DND-41 (cell line): ENCODE results near the gene AREL1.

Experiments used
- ATAC-seq: fragments of 200-7000 bp; cut with Tn5 transposase; 3 replicates; pipeline ENCODE4 v1.9.1; 2021; ENCODE audit warnings: low read depth; ENCODE audit not compliant: insufficient read depth
- DNase-seq: peaks from one replicate; pipeline ENCODE4 v3.0.0-alpha.2; 2020
- H2AFZ ChIP-seq: 2 replicates; pipeline ENCODE4 v1.6.0; 2012; ENCODE audit warnings: low read depth, low read length
- H3K27ac ChIP-seq: 2 replicates; pipeline ENCODE4 v1.5.1; 2012; ENCODE audit warnings: low read length, inconsistent platforms
- H3K27me3 ChIP-seq: fragments of 200-600 bp; sonication (generic); 2 replicates; pipeline ENCODE4 v1.6.0; 2012; ENCODE audit warnings: low read length, mild to moderate bottlenecking, inconsistent platforms; ENCODE audit not compliant: insufficient read depth, poor library complexity
- H3K36me3 ChIP-seq: 2 replicates; pipeline ENCODE4 v1.5.1; 2012; ENCODE audit warnings: low read length, inconsistent platforms; ENCODE audit not compliant: insufficient read depth
- H3K4me1 ChIP-seq: 2 replicates; pipeline ENCODE4 v1.5.1; 2012; ENCODE audit warnings: mild to moderate bottlenecking, low read length; ENCODE audit not compliant: insufficient read depth
- H3K4me2 ChIP-seq: 2 replicates; pipeline ENCODE4 v1.6.0; 2012; ENCODE audit warnings: mild to moderate bottlenecking, moderate library complexity, low read length, inconsistent platforms; ENCODE audit not compliant: insufficient read depth
- H3K4me3 ChIP-seq, 2 experiments: fragments of 200-600 bp in 1 of 2; shearing (Covaris generic) in 1 of 2; 2 replicates each; pipeline ENCODE4 v1.5.1; 2012 to 2016; ENCODE audit warnings: inconsistent platforms in 2 of 2, low read length in 2 of 2, mild to moderate bottlenecking in 2 of 2, low read depth in 1 of 2, moderate library complexity in 1 of 2
- H3K79me2 ChIP-seq: 2 replicates; pipeline ENCODE4 v1.6.0; 2012; ENCODE audit warnings: low read length, inconsistent platforms; ENCODE audit not compliant: insufficient read depth
- H3K9ac ChIP-seq: 2 replicates; pipeline ENCODE4 v1.6.0; 2012; ENCODE audit warnings: low read depth, mild to moderate bottlenecking, inconsistent platforms, low read length, moderate library complexity
- H3K9me3 ChIP-seq: 2 replicates; pipeline ENCODE4 v1.5.1; 2012; ENCODE audit warnings: low read length, moderate library complexity, mild to moderate bottlenecking, inconsistent platforms; ENCODE audit not compliant: insufficient read depth, severe bottlenecking
- H4K20me1 ChIP-seq: 2 replicates; pipeline ENCODE4 v1.6.0; 2012; ENCODE audit warnings: low read length; ENCODE audit not compliant: insufficient read depth
- EZH2 ChIP-seq: IDR thresholded peaks from 3 replicates; pipeline ENCODE4 v1.6.1; 2012; ENCODE audit warnings: borderline replicate concordance, low read depth, mild to moderate bottlenecking, moderate library complexity, low read length, inconsistent platforms; ENCODE audit not compliant: severe bottlenecking
- TF ChIP-seq, protein P1 (sequence below): IDR thresholded peaks from 2 replicates; pipeline ENCODE4 v1.5.1; 2012; ENCODE audit warnings: borderline replicate concordance, low read length, moderate library complexity, mild to moderate bottlenecking; ENCODE audit not compliant: poor library complexity, severe bottlenecking; ENCODE audit errors: extremely low read depth

Gene AREL1

DNA sequence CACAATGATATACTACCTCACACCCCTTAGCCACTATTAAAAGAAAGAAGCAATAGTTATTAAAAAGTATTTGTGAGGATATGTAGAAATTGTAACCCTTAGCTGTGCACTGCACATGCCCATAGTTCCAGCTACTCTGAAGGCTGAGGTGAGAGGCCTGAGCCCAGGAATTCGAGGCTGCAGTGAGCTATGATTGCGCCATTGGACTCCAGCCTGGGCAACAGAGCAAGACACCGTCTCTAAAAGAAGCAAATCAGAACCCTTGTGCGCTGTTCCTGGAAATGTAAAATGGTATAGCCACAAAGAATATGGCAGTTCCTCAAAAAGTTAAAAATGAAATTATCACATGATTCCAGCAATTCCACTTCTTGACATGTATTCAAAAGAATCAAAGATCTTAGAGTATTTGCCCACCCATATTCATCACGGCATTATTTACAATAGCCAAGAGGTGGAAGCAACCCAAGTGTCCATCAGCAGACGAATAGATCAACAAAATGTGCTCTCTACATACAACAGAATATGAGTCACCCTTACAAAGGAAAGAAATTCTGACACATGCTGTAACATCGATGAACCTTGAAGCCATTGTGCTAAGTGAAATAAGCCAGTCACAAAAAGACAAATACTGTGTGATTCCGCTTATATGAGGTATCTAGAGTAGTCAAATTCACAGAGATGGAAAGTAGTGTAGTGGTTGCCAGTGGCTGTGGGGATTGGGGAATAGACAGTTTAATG is 26.6 kb upstream of the AREL1 start:
- TF ChIP-seq, protein P1, sequence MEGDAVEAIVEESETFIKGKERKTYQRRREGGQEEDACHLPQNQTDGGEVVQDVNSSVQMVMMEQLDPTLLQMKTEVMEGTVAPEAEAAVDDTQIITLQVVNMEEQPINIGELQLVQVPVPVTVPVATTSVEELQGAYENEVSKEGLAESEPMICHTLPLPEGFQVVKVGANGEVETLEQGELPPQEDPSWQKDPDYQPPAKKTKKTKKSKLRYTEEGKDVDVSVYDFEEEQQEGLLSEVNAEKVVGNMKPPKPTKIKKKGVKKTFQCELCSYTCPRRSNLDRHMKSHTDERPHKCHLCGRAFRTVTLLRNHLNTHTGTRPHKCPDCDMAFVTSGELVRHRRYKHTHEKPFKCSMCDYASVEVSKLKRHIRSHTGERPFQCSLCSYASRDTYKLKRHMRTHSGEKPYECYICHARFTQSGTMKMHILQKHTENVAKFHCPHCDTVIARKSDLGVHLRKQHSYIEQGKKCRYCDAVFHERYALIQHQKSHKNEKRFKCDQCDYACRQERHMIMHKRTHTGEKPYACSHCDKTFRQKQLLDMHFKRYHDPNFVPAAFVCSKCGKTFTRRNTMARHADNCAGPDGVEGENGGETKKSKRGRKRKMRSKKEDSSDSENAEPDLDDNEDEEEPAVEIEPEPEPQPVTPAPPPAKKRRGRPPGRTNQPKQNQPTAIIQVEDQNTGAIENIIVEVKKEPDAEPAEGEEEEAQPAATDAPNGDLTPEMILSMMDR, result no peak
- no peak for TF ChIP-seq EZH2
- Histone ChIP-seq H3K27ac (no peak overlapping the region), H3K4me3 (no peak overlapping the region), H3K4me1 (no peaks in the 10 kb centered on the region), H3K27me3 (no peaks in the 10 kb centered on the region), H3K9me3 (no peaks in the 10 kb centered on the region), H2AFZ (no peak overlapping the region), H3K79me2 (no peaks in the 10 kb centered on the region), H3K36me3 (peaks cover 31% of the 10 kb centered on the region), H4K20me1 (no peaks in the 10 kb centered on the region), H3K4me2 (no peak overlapping the region), H3K9ac (no peak overlapping the region)
- DNase-seq, result no peak
- ATAC-seq, result no peak

DNA sequence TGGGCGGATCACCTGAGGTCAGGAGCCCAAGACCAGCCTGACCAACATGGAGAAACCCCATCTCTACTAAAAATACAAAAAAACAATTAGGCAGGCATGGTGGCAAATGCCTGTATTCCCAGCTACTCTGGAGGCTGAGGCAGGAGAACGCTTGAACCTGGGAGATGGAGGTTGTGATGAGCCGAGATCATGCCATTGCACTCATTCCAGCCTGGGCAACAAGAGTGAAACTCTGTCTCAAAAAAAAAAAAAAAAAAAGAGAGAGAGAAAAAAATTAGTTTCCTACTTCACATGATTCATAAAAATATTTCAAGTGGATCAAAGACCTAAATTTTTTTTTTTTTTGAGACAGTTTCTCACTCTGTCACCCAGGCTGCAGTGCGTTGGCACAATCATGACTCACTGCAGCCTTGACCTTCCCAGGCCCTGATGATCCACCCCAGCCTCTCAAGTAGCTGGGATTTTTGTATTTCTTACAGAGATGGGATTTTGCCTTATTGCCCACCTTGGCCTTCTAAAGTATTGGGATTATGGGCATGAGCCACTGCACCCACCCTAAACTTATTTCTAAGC is 25.0 kb upstream of the AREL1 start:
- Histone ChIP-seq H4K20me1 (no peaks in the 10 kb centered on the region), H3K27ac (no peak overlapping the region), H3K27me3 (no peaks in the 10 kb centered on the region), H3K4me3 (no peak overlapping the region), H3K79me2 (no peaks in the 10 kb centered on the region), H3K9me3 (no peaks in the 10 kb centered on the region), H2AFZ (no peak overlapping the region), H3K4me1 (no peaks in the 10 kb centered on the region), H3K4me2 (no peak overlapping the region), H3K36me3 (peaks cover 46% of the 10 kb centered on the region), H3K9ac (no peak overlapping the region)
- DNase-seq (no peak), ATAC-seq (no peak)
- TF ChIP-seq, protein P1, result no peak
- no peak for TF ChIP-seq EZH2

DNA sequence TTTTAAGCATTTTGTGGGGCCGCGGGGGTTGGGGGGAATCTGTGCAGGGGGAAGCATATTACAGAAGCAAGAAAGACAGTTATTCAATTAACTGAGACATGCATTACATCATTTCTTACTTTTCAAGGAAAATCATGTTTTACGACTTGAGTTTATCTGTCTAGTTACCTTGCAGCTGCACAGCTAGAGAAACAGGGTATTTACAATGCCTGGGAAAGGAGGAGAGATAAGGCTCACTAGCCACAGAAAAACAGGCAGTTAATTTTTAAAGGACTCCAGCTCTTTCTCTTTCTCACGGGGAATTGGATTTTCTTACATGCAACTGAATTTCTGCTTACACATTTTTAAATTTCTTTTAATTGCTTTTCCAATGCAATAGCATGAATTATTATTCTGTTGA is 22.2 kb upstream of the AREL1 start:
- H3K27ac ChIP-seq, result no peak overlapping the region
- no peak for TF ChIP-seq EZH2
- TF ChIP-seq, protein P1, result no peak
- no peaks in the 10 kb centered on the region for H3K4me1 ChIP-seq
- no peaks in the 10 kb centered on the region for H4K20me1 ChIP-seq
- no peak overlapping the region for H3K4me3 ChIP-seq
- no peak overlapping the region for H3K4me2 ChIP-seq
- peaks cover 64% of the 10 kb centered on the region for H3K36me3 ChIP-seq
- peaks cover 4% of the 10 kb centered on the region; the same call in 1 of the 2 replicates for H3K79me2 ChIP-seq
- DNase-seq (no peak), ATAC-seq (no peak)
- no peak overlapping the region for H3K9ac ChIP-seq
- H3K27me3 ChIP-seq, result no peaks in the 10 kb centered on the region
- no peak overlapping the region for H2AFZ ChIP-seq
- H3K9me3 ChIP-seq, result no peaks in the 10 kb centered on the region
